Loucy (cell line): ENCODE measurements around the gene MAN2A1.

Experiments
- H2AFZ ChIP-seq: fragments of 200-600 bp; sonication (generic); 2 replicates; pipeline ENCODE4 v1.6.0; 2016; ENCODE audit warnings: antibody characterized with exemption, mild to moderate bottlenecking, low read length, moderate library complexity
- H3F3A ChIP-seq: fragments of 200-600 bp; 2 replicates; pipeline ENCODE4 v1.6.0; 2016; ENCODE audit warnings: antibody characterized with exemption, low read depth, mild to moderate bottlenecking
- H3K27me3 ChIP-seq: fragments of 200-600 bp; sonication (generic); 2 replicates; pipeline ENCODE4 v1.6.1; 2014; ENCODE audit warnings: low read length, mild to moderate bottlenecking; ENCODE audit not compliant: insufficient read depth, poor library complexity, severe bottlenecking
- H3K36me3 ChIP-seq: fragments of 200-600 bp; sonication (generic); 2 replicates; pipeline ENCODE4 v1.6.1; 2016; ENCODE audit warnings: low read length; ENCODE audit not compliant: insufficient read depth
- H3K4me1 ChIP-seq: fragments of 200-600 bp; sonication (generic); 2 replicates; pipeline ENCODE4 v1.5.1; 2014; ENCODE audit warnings: low read length, mild to moderate bottlenecking; ENCODE audit not compliant: insufficient read depth, poor library complexity, severe bottlenecking
- H3K4me2 ChIP-seq: fragments of 200-600 bp; sonication (generic); 2 replicates; pipeline ENCODE4 v1.6.0; 2014; ENCODE audit warnings: antibody characterized with exemption, low read length, low read depth, mild to moderate bottlenecking; ENCODE audit not compliant: poor library complexity, severe bottlenecking
- H3K4me3 ChIP-seq: fragments of 200-600 bp; sonication (generic); 2 replicates; pipeline ENCODE4 v1.5.1; 2014; ENCODE audit warnings: low read length, mild to moderate bottlenecking, mixed read lengths; ENCODE audit not compliant: poor library complexity, severe bottlenecking
- H3K79me2 ChIP-seq: fragments of 200-600 bp; sonication (generic); 2 replicates; pipeline ENCODE4 v1.6.1; 2014; ENCODE audit warnings: low read length; ENCODE audit not compliant: insufficient read depth
- H3K9ac ChIP-seq: fragments of 200-600 bp; sonication (generic); 2 replicates; pipeline ENCODE4 v1.6.0; 2014; ENCODE audit warnings: mild to moderate bottlenecking, low read depth, low read length, moderate library complexity; ENCODE audit not compliant: poor library complexity, severe bottlenecking
- H3K9me2 ChIP-seq: fragments of 200-600 bp; sonication (generic); replicated peaks from 2 replicates; pipeline ENCODE4 v1.6.1; 2016; ENCODE audit warnings: low read depth, low read length, mixed read lengths
- H3K9me3 ChIP-seq: fragments of 200-600 bp; sonication (generic); 2 replicates; pipeline ENCODE4 v1.6.1; 2014; ENCODE audit warnings: mild to moderate bottlenecking, antibody characterized with exemption, low read length, low read depth; ENCODE audit not compliant: insufficient read depth
- H4K20me1 ChIP-seq: fragments of 200-600 bp; sonication (generic); 2 replicates; pipeline ENCODE4 v1.6.0; 2014; ENCODE audit warnings: antibody characterized with exemption, low read length, mild to moderate bottlenecking; ENCODE audit not compliant: insufficient read depth, poor library complexity, severe bottlenecking
- CTCF ChIP-seq: fragments of 200-600 bp; sonication (generic); conservative IDR thresholded peaks from 2 replicates; pipeline ENCODE4 v1.5.1; 2014; ENCODE audit warnings: mild to moderate bottlenecking, antibody characterized with exemption, low read length
- EZH2phosphoT487 ChIP-seq: fragments of 200-600 bp; IDR thresholded peaks from 2 replicates; pipeline ENCODE4 v1.6.1; 2018; ENCODE audit warnings: antibody characterized with exemption, mild to moderate bottlenecking, moderate library complexity, borderline replicate concordance

Gene MAN2A1

GRCh38 chr5:109703829-109704228, 14.1 kb downstream of the MAN2A1 start:
- Histone ChIP-seq H3K36me3 (0 out of 2 replicates have a peak, but pooled peaks cover 10% of the 10 kb centered on the region), H3K4me2 (no peak overlapping the region), H3K9me3 (no peaks in the 10 kb centered on the region), H3K4me3 (no peak overlapping the region), H3F3A (no peaks in the 10 kb centered on the region), H3K27me3 (no peaks in the 10 kb centered on the region), H3K9me2 (no peaks in the 10 kb centered on the region), H3K9ac (no peak overlapping the region), H2AFZ (no peak overlapping the region), H3K4me1 (peaks cover 13% of the 10 kb centered on the region), H4K20me1 (peaks cover 14% of the 10 kb centered on the region), H3K79me2 (peaks cover 99% of the 10 kb centered on the region)
- TF ChIP-seq EZH2phosphoT487, result no peak
- no peak for TF ChIP-seq CTCF

DNA sequence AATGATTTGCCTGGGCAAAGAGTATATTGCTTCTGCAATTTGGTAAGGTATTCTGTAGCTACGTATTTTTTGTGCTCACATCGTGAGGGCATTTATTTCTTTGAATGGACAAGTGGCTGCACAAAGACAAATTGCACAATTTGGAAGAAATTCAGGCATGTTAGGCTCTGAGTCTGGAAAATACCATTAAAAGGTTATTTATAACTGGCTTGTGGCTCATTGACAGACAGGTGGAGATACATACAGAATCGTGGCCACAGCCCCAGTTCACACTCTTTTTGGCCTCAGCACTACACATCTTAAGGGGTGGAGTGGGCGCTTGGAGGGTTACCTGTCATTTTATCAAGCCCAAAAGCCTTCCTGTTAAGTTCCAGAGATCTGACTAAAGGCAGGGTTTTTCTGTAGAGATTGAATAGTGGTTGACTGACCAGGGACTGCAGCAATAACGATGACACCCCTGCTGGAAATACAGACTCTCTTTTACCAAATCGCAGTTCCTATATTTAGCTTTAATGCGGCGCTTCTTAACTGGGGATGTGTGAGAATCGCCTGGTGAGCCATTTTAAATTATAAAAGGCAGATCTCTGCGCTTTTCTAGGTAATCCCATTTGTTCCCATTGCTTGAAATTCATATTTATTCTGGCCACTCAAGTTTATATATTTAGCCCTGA, 14.7 kb downstream of the MAN2A1 start:
- no peak overlapping the region for H2AFZ ChIP-seq
- no peaks in the 10 kb centered on the region for H3K27me3 ChIP-seq
- no peaks in the 10 kb centered on the region for H3K9me3 ChIP-seq
- H3K36me3 ChIP-seq, result 0 out of 2 replicates have a peak, but pooled peaks cover 10% of the 10 kb centered on the region
- TF ChIP-seq CTCF, result no peak
- TF ChIP-seq EZH2phosphoT487, result no peak
- H3K79me2 ChIP-seq, result peaks cover 97% of the 10 kb centered on the region
- peaks cover 13% of the 10 kb centered on the region for H3K4me1 ChIP-seq
- H3K9me2 ChIP-seq, result no peaks in the 10 kb centered on the region
- no peak overlapping the region for H3K4me3 ChIP-seq
- H4K20me1 ChIP-seq, result peaks cover 14% of the 10 kb centered on the region
- no peak overlapping the region for H3K9ac ChIP-seq
- no peaks in the 10 kb centered on the region for H3F3A ChIP-seq
- H3K4me2 ChIP-seq, result no peak overlapping the region

GRCh38 chr5:109705596-109705995, 15.9 kb downstream of the MAN2A1 start:
- peaks cover 10% of the 10 kb centered on the region for H4K20me1 ChIP-seq
- no peak overlapping the region for H3K4me2 ChIP-seq
- H3K79me2 ChIP-seq, result peaks cover 91% of the 10 kb centered on the region
- TF ChIP-seq EZH2phosphoT487 (no peak), CTCF (no peak)
- no peak overlapping the region for H2AFZ ChIP-seq
- peaks cover 13% of the 10 kb centered on the region for H3K4me1 ChIP-seq
- 0 out of 2 replicates have a peak, but pooled peaks cover 6% of the 10 kb centered on the region for H3K36me3 ChIP-seq
- H3K9ac ChIP-seq, result no peak overlapping the region
- no peak overlapping the region for H3K4me3 ChIP-seq
- H3F3A ChIP-seq, result no peaks in the 10 kb centered on the region
- H3K9me3 ChIP-seq, result no peaks in the 10 kb centered on the region
- H3K9me2 ChIP-seq, result no peaks in the 10 kb centered on the region
- no peaks in the 10 kb centered on the region for H3K27me3 ChIP-seq
